Stimulated activated CD4-positive, alpha-beta T cell treated with anti-CD3 and anti-CD28 coated beads, Interleukin-2, amount 100 ng/mL, for 48 hours (primary cell): Measurements from ENCODE around the gene KIF18B.

Experiments
- DNase-seq, 2 donors: peaks; one replicate each; pipeline ENCODE4 v3.0.0-alpha.2; 2020

The KIF18B gene

GRCh38 chr17:44903012-44903685, 44.4 kb downstream of the KIF18B start:
- no peak for DNase-seq

GRCh38 chr17:44902135-44902760, 45.3 kb downstream of the KIF18B start:
- DNase-seq = no peak

- no peak for DNase-seq
These were observed 46.1 kb downstream of the KIF18B start for GRCh38 chr17:44901411-44901921.

GRCh38 chr17:44900894-44901293, 46.7 kb downstream of the KIF18B start:
- DNase-seq = no peak

- DNase-seq = peak; percentile 89 to 90
These were observed 48.3 kb downstream of the KIF18B start, which contains the start of gene EFTUD2 for GRCh38 chr17:44899074-44899782. EFTUD2 (minus strand) TSS chr17:44899445; CDS start chr17:44894521, 4,924 bp downstream.

GRCh38 chr17:44898768-44899073, 48.9 kb downstream of the KIF18B start:
- peak in 1 of 2 donors; percentile 10 for DNase-seq

- no peak for DNase-seq
These were observed 52.9 kb downstream of the KIF18B start for GRCh38 chr17:44894642-44895041.

GRCh38 chr17:44892250-44892649, 55.3 kb downstream of the KIF18B start:
- no peak for DNase-seq

GRCh38 chr17:44889003-44889402, 58.6 kb downstream of the KIF18B start:
- DNase-seq = no peak

- DNase-seq = no peak
These were observed 59.3 kb downstream of the KIF18B start for GRCh38 chr17:44887971-44888954.

GRCh38 chr17:44887016-44887415, 60.6 kb downstream of the KIF18B start:
- DNase-seq = no peak

- DNase-seq = no peak
These were observed 62.6 kb downstream of the KIF18B start for GRCh38 chr17:44884941-44885340.

- DNase-seq = no peak
These were observed 66.4 kb downstream of the KIF18B start for GRCh38 chr17:44881145-44881544.

GRCh38 chr17:44880062-44880461, 67.5 kb downstream of the KIF18B start:
- DNase-seq = no peak

GRCh38 chr17:44879376-44879775, 68.2 kb downstream of the KIF18B start:
- no peak for DNase-seq

GRCh38 chr17:44878627-44879221, 68.8 kb downstream of the KIF18B start:
- DNase-seq = peak in 1 of 2 donors; percentile 19

- no peak for DNase-seq
These were observed 70.5 kb downstream of the KIF18B start for GRCh38 chr17:44877121-44877520.

GRCh38 chr17:44875761-44876160, 71.8 kb downstream of the KIF18B start:
- DNase-seq = no peak
